ENCODE data around the gene FAM53A.

- TF ChIP-seq GATA3 (IDR thresholded peaks at IDR 0.05; ENCODE audit: low read depth, low read length) (no peak), GATA2 (IDR thresholded peaks at IDR 0.05; ENCODE audit: low read depth, low read length) (no peak)
These were observed 27.1 kb downstream of the FAM53A start for GRCh38 chr4:1656986-1657385.
